HG03571 (cell line): ENCODE measurements around the gene DHDDS.
"Not testable (repeated sequence)": the region's sequence is repeated elsewhere in the genome, so short reads cannot be mapped to it uniquely, and the experiment has no call there.

Source experiments
- ATAC-seq: cut with Tn5 transposase; IDR thresholded peaks from one replicate; pipeline ENCODE4 v1.9.1; 2021; ENCODE audit not compliant: unreplicated experiment

Gene DHDDS, protein sequence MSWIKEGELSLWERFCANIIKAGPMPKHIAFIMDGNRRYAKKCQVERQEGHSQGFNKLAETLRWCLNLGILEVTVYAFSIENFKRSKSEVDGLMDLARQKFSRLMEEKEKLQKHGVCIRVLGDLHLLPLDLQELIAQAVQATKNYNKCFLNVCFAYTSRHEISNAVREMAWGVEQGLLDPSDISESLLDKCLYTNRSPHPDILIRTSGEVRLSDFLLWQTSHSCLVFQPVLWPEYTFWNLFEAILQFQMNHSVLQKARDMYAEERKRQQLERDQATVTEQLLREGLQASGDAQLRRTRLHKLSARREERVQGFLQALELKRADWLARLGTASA

DNA sequence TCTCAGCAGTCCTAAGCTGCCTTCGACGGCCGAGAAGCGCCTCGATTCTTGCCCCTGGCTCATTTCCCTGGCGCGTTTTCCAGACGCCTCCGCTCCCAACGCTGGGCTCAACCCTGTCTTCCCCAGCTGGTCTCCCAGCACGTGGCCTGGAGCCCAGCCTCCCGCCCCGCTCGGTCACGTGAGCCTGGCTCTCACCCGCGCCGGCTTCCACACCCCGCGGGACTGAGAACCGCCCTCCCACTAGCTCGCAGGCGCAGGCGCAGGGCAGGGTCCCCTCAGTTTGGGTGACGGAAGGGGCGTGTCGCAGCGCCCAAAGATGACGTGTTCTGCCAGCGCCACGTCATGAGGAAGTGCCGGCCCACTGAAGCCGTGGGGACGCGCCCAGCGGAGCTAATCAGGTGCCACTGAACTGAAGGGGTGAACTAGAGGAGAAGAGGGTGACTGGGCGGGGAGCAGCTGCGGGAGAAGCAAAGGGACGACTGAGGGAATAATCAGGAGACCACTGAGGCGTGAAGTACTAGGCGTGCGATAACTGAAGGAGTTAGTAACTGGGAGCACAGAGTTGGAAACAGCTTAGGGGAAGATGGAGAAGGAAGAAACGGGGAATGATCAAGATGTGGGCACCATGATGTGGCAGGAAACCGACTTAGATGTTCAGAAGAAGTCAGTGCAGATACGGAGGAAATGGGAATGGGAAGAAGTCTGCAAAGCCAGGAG, at the start of gene DHDDS:
DHDDS (plus strand) TSS at position 343 of the 717 bp plus-strand sequence. CDS start 625 bp downstream, outside the sequence.
- ATAC-seq, result peak; percentile 91

DNA sequence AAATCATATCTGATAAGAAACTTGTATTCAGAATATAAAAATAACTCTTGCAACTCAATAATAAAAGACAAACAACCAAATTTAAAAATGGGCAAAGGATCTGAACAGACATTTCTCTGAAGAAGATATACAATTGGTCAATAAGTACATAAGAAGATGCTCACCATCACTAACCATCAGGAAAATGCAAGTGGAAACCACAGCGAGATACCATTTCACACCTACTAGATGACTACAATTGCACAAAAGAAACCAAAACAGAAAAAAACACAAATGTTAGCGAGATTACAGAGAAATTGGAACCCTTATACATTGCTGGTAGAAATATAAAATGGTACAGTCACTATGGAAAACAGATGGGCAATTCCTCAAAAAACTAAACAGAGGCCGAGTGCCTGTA, 48.0 kb upstream of the DHDDS start:
- ATAC-seq, result no peak

DNA sequence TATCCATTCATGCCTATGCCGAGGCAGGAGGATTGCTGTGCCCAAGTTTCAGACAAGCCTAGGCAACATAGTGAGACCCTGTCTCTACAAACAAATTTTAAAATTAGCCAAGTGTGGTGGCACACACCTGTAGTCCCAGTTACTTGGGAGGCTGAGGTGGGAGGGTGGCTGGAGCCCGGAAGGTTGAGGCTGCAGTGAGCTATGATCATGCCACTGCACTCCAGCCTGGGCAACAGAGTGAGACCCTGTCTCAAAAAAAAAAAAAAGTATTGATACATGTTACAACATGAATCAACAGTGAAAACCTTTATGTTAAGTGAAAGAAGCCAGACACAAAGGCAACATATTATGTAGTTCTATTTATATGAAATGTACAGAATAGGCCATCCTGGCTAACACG, 47.1 kb upstream of the DHDDS start:
- ATAC-seq, result not testable (repeated sequence)

DNA sequence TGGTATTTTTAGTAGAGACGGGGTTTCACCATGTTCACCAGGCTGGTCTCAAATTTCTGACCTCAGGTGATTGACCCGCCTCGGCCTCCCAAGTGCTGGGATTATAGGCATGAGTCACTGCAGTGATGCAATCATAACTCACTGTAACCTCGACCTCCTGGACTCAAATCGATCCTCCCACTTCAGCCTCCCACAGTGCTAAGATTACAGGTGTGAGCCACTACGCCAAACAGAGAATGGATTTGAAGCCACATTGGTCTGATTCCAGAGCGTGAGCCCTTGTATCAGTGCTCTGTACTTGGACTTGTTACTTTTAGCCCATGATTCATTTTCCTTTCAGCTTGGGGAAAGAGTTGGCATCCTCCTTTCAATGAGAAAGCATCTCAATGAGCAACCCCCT, 44.7 kb upstream of the DHDDS start:
- ATAC-seq, result no peak

DNA sequence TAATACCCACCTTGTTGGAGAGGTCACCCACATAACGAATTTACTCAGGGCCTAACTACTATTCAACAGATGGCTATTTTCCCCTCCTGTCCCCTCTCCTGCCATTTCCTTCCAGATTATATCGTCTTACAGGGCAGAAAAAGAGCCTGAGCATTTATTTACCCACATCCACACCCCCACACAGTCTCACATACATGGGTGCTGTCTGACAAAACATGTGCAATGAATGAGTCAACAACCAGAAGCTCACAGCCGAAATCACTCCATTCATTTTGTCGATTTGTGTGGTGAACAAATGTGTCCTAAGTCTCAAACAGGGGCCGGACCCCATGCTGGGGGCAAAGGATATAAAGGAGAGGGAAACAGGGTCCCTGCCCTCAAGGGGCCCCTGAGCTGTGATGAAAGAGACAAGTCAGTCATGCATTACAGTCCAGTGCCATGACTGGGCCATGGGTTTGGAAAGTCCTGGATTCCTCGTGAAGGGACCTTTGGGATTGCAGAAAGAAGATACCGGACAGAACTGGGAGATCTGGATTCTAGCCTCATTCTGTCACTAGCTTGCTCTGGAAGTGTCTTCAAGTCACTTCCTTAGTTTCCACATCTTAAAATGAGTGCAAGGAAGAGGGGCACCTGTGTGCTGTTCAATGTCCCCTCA, 43.2 kb upstream of the DHDDS start:
- no peak for ATAC-seq

DNA sequence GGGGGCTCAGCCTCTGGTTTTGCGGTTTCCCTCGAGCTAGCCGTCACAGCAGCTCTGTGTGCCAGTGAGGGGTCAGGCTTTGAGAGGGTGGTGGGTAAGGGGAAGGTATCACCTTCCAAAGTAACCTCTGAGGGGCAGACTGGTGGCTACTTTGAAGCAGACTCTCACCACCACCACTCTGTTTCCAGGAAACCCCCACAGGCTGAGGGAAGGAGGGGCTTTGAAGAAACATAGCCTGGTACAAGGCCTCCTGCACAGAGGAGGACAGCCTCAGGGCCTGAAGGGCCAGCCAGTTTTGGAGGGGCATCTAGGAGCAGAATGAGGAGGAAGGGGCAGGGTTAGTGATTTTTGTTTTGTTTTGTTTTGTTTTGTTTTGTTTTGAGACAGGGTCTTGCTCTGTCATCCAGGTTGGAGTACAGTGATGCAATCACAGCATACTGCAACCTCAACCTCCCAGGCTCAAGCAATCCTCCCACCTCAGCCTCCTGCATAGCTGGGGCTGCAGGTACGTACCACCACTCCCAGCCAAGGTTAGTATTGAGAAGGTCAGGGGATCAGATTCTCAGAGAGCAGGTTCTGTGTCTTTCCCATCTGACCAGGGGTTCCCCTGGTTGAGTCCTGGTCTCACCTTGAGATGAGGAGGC, 42.4 kb upstream of the DHDDS start:
- no peak for ATAC-seq

DNA sequence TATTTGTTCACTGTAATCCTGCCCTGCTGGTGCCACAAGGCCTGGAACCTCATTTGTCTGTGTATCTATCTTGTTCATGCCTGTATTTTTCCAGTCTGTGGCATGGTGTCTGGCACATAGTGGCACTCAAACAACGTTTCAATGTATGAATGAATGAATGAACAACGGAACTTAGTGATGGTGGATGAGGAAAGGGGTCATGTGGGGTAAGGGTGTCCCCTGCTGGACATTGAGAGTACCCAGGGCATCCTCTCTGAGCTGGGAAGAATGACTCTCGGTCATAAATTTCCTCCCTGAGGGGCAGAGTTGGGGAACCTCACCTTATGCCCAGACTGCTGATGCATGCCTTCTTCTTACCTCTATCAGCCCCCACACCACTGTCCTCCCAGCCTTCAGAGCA, 40.7 kb upstream of the DHDDS start:
- ATAC-seq, result no peak

DNA sequence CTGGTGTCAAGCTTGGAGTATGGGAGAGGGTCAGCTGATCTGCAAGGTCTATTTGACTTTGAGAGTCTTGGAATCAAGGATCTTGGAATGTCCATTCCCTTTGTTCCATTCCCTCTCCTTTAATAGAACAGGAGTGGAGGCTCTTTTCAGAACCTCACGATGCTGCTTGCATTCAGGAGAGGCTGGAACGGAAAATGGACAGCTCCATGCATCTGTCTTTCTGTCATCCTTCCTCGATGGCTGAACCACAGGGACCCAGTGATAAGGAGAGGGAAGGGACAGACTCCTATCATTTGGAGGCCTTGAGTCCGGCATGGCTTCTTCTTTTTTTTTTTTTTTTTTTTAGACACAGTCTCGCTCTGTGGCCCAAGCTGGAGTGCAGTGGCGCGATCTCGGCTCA, 36.4 kb upstream of the DHDDS start:
- no peak for ATAC-seq

DNA sequence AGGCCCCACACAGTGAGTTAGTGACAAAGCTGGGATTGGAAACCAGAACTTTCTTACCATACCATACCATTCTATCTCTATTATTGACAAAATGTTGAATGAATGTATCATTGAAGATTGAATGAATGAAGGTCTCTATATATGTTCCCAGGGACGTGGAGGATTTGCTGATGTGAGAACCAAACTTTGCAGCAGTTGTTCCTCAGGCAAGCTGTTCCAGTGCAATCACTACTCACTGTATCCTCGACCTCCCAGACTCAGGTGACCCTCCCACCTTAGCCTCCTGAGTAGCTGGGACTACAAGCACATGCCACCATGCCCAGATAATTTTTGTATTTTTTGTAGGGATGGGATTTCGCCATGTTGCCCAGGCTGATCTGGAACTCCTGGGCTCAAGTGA, 33.1 kb upstream of the DHDDS start:
- no peak for ATAC-seq

DNA sequence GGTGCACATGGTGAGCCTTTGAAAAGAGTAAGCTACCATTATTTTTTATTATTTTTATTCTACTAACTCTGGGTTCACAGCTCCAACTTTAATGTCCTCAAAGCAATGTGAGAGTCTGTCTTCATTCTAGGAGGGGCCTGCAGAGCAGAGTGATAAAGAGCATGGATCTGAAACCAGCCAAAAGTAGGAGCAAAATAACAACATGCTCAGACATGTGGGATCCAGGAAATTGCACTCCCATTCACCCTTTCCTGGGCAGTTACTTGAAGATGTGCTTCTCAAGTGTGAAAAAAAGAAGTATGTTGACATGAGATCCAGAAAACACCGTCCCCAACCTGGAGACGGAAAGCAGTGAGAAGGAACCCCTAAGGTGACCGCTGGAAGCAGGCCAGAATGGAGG, 30.2 kb upstream of the DHDDS start:
- ATAC-seq, result no peak

DNA sequence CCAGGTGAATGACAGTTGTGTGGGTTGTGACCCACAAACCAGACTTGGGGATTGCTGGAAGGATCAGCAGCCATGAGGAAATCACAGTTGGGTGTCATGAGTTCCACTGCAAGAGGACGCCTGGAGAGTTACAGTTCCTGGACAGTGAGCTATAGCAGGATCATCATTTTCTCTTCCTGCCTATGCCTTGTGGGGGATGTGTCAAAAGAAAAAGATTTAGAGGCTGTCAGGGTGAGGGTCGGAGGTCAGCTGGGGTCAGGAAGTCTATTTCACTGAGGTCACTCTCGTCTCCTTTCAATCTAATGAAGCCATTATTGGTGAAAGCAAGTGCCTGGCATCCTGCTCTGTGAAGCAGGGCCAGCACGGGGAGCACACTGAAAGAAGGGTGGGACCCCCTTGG, 28.5 kb upstream of the DHDDS start:
- no peak for ATAC-seq

DNA sequence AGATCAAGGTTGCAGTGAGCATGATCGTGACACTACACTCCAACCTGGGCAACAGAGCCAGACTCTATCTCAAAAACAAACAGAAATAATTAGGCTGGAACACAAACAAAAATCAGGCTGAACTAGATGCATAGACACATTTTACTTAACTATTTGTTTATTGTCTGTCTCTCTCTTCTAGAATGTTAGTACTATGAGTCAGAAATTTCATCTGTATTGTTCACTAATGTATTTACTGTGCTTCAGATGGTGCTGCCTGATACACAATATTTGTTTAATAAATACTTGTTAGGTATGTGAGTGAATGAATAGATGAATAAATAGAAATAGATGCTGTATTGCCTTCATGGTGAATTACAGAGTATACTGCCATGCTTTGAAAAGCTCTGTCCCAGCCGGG, 27.5 kb upstream of the DHDDS start:
- ATAC-seq, result no peak

DNA sequence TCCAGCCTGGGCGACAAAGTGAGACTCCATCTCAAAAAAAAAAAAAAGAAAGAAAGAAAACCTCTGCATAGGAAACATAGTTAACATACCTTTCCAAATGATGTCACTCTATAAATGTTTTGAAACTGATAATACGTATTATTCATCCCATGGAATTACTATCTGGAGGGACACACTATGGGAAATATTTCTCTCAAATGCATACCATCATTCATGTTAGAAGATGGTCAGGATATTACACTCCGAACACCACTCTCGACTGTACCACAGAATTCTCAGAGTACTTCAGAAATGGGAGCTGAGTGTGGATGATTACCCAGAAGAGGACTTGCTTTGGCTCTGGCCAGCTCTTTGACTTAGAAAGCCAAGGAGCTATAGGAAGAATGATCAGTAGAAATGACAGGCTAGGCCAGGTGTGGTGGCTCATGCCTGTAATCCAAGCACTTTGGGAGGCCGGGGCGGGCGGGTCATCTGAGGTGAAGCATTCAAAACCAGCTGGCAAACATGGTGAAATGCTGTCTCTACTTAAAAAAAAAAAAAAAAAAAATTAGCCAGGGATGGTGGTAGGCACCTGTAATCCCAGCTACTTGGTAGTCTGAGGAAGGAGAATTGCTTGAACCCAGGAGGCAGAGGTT, 26.7 kb upstream of the DHDDS start:
- no peak for ATAC-seq

DNA sequence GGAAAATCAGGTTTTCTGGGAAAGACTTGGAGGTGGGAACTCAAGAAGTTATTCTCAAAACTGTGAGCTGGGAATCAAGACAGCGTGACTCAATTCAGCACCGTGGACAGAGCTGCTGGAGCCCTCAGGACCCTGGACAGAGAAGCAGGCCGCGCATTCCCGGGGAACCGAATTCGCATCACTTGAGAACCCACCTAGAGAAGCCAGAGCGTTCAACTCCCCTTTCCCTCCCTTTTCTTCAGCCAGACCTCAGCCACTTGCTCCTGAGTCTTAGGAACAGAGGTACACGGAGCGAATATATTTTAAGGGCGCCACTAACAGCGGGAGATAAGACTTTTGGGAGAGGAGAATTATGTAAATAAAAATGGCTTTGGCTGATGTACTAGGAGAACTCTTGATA, 23.5 kb upstream of the DHDDS start:
- ATAC-seq, result no peak

DNA sequence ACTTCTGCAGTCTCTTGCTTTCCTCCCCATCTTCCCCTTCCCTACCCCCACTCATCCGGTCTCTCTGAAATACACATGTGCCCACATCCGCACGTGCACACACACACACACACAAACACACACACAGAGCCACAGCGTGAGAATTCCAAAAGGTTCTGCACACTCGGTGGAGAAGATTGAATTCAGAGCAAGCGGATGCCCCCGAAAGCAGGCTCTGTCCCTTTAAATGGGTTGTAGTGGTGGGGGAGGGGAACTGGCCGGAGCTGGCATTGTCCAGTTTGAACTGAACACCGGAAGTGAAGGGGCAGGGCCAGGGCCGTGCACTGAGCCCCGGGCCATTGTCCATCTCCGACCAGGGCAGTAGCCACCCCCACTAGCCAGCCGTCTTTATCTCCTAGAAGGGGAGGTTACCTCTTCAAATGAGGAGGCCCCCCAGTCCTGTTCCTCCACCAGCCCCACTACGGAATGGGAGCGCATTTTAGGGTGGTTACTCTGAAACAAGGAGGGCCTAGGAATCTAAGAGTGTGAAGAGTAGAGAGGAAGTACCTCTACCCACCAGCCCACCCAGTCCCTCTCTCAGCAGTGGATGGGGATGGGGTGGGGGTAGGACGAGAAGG, 22.8 kb upstream of the DHDDS start:
- no peak for ATAC-seq

DNA sequence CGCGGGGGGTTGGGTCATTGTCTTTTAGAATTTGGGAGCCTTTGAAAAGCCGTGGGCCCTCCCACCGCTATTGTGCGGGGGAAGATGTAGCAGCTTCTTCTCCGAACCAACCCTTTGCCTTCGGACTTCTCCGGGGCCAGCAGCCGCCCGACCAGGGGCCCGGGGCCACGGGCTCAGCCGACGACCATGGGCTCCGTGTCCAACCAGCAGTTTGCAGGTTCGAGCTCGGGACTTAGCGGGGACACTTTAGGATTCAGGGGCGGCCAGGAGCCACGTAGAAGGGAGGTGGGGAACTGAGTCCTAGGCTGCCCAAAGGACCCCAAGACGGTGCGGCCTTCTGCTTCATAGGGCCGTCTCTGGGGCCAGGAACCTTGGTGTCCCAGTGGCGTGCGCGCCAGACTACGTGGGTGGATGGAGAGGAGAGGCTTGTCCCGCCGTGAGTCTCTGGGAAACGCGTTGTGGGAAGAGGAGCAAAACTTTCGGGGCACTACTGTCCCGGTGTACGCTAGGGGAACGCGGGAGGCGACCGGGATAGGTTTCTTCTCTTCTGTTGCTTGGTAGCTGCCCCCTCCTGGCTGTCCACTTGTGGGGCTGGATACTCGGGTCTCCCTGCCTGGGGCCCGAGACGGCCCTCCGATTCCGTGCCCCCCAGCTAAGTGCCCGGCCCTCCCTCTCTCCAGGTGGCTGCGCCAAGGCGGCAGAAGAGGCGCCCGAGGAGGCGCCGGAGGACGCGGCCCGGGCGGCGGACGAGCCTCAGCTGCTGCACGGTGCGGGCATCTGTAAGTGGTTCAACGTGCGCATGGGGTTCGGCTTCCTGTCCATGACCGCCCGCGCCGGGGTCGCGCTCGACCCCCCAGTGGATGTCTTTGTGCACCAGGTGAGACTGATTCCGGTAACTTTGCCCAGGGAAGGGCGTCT, 21.2 kb upstream of the DHDDS start, which contains the start of gene LIN28A:
LIN28A (plus strand) TSS at position 112 of the 918 bp plus-strand sequence; CDS start at position 187, 75 bp downstream.
- no peak for ATAC-seq

DNA sequence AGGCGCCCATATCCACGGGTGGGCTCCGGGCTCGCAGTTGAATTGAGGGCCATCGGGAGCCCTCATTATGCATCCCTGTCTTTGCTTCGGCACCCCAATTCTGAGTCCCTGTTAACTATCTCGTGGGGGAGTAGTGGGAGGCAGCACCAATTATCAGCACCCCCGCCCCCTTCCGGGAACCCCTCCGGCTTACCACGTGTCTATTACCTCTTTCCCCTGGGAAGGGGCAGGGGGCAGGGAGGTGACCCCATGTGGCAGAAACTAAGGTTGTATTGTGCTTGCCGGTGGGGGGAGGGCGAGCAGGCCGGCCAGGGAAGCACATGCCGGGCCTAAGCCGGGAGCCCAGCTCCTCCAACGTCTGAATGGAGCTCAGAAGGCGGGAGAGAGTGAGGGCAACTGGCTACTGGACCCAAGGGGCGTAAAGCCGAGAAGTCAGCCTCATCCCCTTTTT, 20.5 kb upstream of the DHDDS start:
- no peak for ATAC-seq

DNA sequence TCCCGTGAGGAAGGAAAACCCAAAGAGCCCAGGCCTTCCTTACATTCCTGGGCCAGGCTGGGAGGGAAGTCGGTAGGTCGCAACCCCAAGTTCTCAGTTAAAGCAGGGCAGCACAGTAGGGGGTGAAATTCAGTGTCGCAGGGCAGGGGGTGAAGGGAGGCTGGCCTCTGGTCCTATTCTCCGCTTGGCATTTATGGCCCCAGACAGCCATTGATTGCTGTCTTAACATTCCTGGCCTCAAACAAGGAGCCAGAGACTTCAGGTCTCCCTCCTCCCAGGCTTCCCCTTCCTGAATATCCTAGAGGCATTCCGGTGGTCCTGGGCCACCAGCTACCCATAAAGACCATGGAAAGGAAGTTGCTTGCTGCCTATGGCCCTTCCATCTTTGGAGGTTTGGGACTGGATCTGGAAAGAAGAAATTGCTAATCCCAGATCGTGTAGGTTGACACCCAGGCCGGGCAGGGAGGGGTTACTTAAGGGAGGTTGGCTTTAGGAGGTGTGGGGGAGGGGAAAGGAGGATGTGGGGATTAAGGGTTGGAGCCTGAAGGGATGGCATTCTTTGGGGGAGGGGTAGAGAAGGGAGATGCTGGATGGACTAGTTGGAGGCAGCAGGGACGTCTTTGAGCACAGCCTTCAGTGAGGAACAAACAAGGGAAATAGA, 19.8 kb upstream of the DHDDS start:
- ATAC-seq, result no peak

DNA sequence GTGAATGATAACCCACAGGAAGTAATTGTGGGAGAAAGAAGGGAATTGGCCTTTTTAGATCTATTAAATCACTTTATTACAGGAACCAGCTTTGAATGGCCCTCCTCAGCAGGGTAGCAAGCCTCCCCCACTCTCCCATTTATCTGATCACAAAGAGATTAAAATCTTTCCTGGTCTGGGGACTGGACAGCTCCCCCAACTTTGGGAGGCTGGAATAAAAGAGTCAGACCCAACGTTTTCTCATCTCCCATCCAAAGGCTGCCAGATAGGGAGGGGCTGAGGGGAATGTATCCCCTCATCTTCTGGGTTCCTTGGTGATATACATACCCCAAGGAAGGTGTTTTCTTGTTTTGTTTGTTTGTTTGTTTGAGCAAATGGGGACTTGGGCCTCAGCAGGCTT, 19.1 kb upstream of the DHDDS start:
- ATAC-seq, result no peak
